HG02885 (cell line): Measurements from ENCODE around the gene KRT10.
"Not testable (repeated sequence)": the region's sequence is repeated elsewhere in the genome, so short reads cannot be mapped to it uniquely, and the experiment has no call there.

Source experiments
- ATAC-seq: cut with Tn5 transposase; IDR thresholded peaks from one replicate; pipeline ENCODE4 v1.9.1; 2021; ENCODE audit warnings: mild to moderate bottlenecking; ENCODE audit not compliant: unreplicated experiment, poor library complexity

The KRT10 gene

GRCh38 chr17:40822132-40822812 is at the start of gene KRT10:
Gene KRT10 (minus strand): TSS chr17:40822614. CDS start chr17:40822585, 29 bp downstream.
- no peak for ATAC-seq

GRCh38 chr17:40871316-40871715 is 48.9 kb upstream of the KRT10 start:
- ATAC-seq = no peak

GRCh38 chr17:40870136-40870535 is 47.7 kb upstream of the KRT10 start:
- no peak for ATAC-seq

- no peak for ATAC-seq
Measured at GRCh38 chr17:40866838-40867237, 44.4 kb upstream of the KRT10 start, which contains the start of gene KRT12. Gene KRT12 (minus strand): TSS chr17:40867223. CDS start chr17:40867186, 37 bp downstream.

- no peak for ATAC-seq
Measured at GRCh38 chr17:40864661-40865390, 42.4 kb upstream of the KRT10 start.

GRCh38 chr17:40862985-40863733 is 40.7 kb upstream of the KRT10 start:
- ATAC-seq = no peak

GRCh38 chr17:40859536-40859935 is 37.1 kb upstream of the KRT10 start:
- ATAC-seq = no peak

- ATAC-seq = not testable (repeated sequence)
Measured at GRCh38 chr17:40858667-40859066, 36.3 kb upstream of the KRT10 start.

GRCh38 chr17:40857535-40857934 is 35.1 kb upstream of the KRT10 start:
- ATAC-seq = no peak

GRCh38 chr17:40854175-40854814 is 31.9 kb upstream of the KRT10 start:
- ATAC-seq = no peak

GRCh38 chr17:40852364-40852763 is 29.9 kb upstream of the KRT10 start:
- ATAC-seq = no peak

- ATAC-seq = no peak
Measured at GRCh38 chr17:40850293-40850972, 28.0 kb upstream of the KRT10 start.

GRCh38 chr17:40849723-40850122 is 27.3 kb upstream of the KRT10 start:
- no peak for ATAC-seq

GRCh38 chr17:40848583-40849235 is 26.3 kb upstream of the KRT10 start:
- ATAC-seq = no peak

GRCh38 chr17:40846515-40847144 is 24.2 kb upstream of the KRT10 start:
- ATAC-seq = no peak

- ATAC-seq = no peak
Measured at GRCh38 chr17:40844671-40845107, 22.3 kb upstream of the KRT10 start.

- no peak for ATAC-seq
Measured at GRCh38 chr17:40843242-40843641, 20.8 kb upstream of the KRT10 start.

GRCh38 chr17:40841246-40841645 is 18.8 kb upstream of the KRT10 start:
- no peak for ATAC-seq

- no peak for ATAC-seq
Measured at GRCh38 chr17:40839194-40839593, 16.8 kb upstream of the KRT10 start.
